Activated naive CD4-positive, alpha-beta T cell treated with anti-CD3 and anti-CD28 coated beads, Interleukin-2, amount 10 ng/mL, durations not matched to agents 7 days and 5 days (primary cell): ENCODE data around the gene IFT80.

Experiments
- CTCF ChIA-PET: fragments of 350-600 bp; sonication (Branson Sonifier 250); formaldehyde crosslinking; loops from one replicate; lab custom pipeline; 2021; ENCODE audit warnings: antibody characterized with exemption; lab: Charles Lee
- DNase-seq: peaks from one replicate; pipeline ENCODE4 v3.0.0-alpha.2; 2020
- H3K27ac Mint-ChIP-seq: one replicate; pipeline ENCODE4 v1.8.0; 2021; ENCODE audit warnings: mild to moderate bottlenecking, moderate library complexity, mixed read lengths
- H3K27me3 Mint-ChIP-seq: one replicate; pipeline ENCODE4 v1.8.0; 2021; ENCODE audit warnings: mild to moderate bottlenecking, mixed read lengths
- H3K36me3 Mint-ChIP-seq: one replicate; pipeline ENCODE4 v1.8.0; 2021; ENCODE audit warnings: mixed read lengths
- H3K4me1 Mint-ChIP-seq: one replicate; pipeline ENCODE4 v1.8.0; 2021; ENCODE audit warnings: mixed read lengths
- H3K4me3 Mint-ChIP-seq: one replicate; pipeline ENCODE4 v1.8.0; 2021; ENCODE audit warnings: mild to moderate bottlenecking, moderate library complexity, mixed read lengths
- H3K9me3 Mint-ChIP-seq: one replicate; pipeline ENCODE4 v1.8.0; 2021; ENCODE audit warnings: mixed read lengths

The IFT80 gene

GRCh38 chr3:160399125-160400029 is at the start of gene IFT80, which contains the start of gene SMC4:
Gene IFT80, minus strand, starts transcription at chr3:160399225. Its CDS starts 14,625 bp downstream, at chr3:160384600.
Gene SMC4, plus strand, starts transcription at chr3:160399650. Its CDS starts 1,177 bp downstream, at chr3:160400827.
- H3K4me3 Mint-ChIP-seq = peak within 1 kb of the TSS; percentile 91
- no peaks in the 10 kb centered on the region for H3K9me3 Mint-ChIP-seq
- CTCF ChIA-PET = interaction anchor here (0.8 to 2.1 kb wide), 2 partner anchors 14 to 50 kb away, joined by 3 to 9 read pairs; partner anchors contain the start of gene TRIM59
- DNase-seq = peak; percentile 97
- peaks cover 50% of the 10 kb centered on the region for H3K4me1 Mint-ChIP-seq
- peak within 1 kb of the TSS; percentile 99 for H3K27ac Mint-ChIP-seq
- peaks cover 6% of the 10 kb centered on the region for H3K27me3 Mint-ChIP-seq
- peaks cover 39% of the 10 kb centered on the region for H3K36me3 Mint-ChIP-seq

DNA sequence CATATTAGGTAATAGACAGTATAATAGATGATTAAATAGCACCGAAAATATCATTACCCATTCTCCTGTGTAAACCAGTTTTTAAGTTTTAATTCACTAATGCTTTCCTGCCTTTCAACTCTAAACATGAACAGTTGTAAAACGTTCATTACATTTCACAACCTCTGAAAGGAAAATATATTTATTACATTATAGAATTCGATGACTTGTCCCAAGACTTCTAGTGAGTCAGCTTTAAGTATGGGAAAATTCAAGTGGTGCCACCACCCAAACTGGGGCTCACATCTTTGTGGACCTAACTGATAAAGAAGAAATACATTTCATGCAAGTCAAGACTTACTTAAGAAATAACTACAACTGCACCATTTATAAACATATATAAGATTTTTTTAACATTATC is 48.5 kb upstream of the IFT80 start:
- peaks cover 1% of the 10 kb centered on the region for H3K9me3 Mint-ChIP-seq
- H3K4me3 Mint-ChIP-seq = peak overlapping the region; percentile 40
- H3K27me3 Mint-ChIP-seq = peaks cover 6% of the 10 kb centered on the region
- DNase-seq = no peak
- H3K36me3 Mint-ChIP-seq = peaks cover 42% of the 10 kb centered on the region
- H3K4me1 Mint-ChIP-seq = peaks cover 64% of the 10 kb centered on the region
- H3K27ac Mint-ChIP-seq = peak overlapping the region; percentile 33
- CTCF ChIA-PET = no interaction called here

- DNase-seq = no peak
- no peak overlapping the region for H3K27ac Mint-ChIP-seq
- H3K4me1 Mint-ChIP-seq = peaks cover 70% of the 10 kb centered on the region
- H3K4me3 Mint-ChIP-seq = peak overlapping the region; percentile 31
- peaks cover 6% of the 10 kb centered on the region for H3K27me3 Mint-ChIP-seq
- peaks cover 49% of the 10 kb centered on the region for H3K36me3 Mint-ChIP-seq
- H3K9me3 Mint-ChIP-seq = no peaks in the 10 kb centered on the region
- CTCF ChIA-PET = no interaction called here
Observed at GRCh38 chr3:160446522-160447056, 47.6 kb upstream of the IFT80 start.

DNA sequence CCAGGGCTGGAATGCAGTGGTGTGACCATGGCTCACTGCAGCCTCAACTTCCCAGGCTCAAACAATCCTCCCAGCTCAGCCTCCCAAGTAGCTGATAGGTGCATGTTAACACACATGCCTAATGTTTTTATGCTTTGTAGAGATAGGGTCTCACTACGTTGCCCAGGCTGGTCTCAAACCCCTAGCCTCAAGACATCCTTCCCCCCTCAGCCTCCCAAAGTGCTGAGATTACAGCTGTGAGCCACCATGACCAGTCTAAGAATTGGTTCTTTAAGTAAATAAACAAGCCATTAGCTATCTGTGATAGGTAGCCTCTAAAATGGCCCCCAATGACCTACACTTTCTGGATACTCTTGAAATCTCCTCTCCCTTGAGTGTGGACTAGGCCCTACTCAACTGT is 46.8 kb upstream of the IFT80 start:
- Mint-ChIP-seq H3K4me3 (no peak overlapping the region), H3K27ac (peak overlapping the region; percentile 65), H3K27me3 (peaks cover 6% of the 10 kb centered on the region), H3K36me3 (peaks cover 52% of the 10 kb centered on the region), H3K9me3 (no peaks in the 10 kb centered on the region), H3K4me1 (peaks cover 70% of the 10 kb centered on the region)
- DNase-seq = no peak
- CTCF ChIA-PET = no interaction called here

DNA sequence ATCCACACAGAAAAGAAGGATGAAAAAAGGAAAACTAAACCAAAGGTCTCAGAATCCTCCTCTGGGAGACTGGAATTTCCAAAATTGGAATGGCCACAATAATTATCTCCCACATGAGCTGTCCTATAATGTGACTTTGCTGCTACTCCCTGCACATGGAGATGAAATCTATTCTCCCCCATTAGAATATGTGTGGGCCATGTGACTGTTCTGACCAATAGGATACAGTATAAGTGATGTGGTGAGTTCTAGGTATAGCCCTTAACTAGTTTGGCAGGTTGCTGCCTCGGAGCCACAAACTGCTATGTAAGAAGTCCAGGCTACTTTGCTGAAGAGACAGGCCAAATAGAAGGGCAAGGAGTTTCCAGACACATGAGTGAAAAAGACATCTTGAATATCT is 45.4 kb upstream of the IFT80 start:
- Mint-ChIP-seq H3K36me3 (peaks cover 57% of the 10 kb centered on the region), H3K27ac (no peak overlapping the region), H3K4me3 (no peak overlapping the region), H3K27me3 (peaks cover under 1% of the 10 kb centered on the region), H3K4me1 (peaks cover 66% of the 10 kb centered on the region), H3K9me3 (no peaks in the 10 kb centered on the region)
- CTCF ChIA-PET = interaction anchor here (0.7 kb wide), 1 partner anchor 41 kb away, joined by 3 read pairs; no protein-coding TSS in a partner anchor
- no peak for DNase-seq

DNA sequence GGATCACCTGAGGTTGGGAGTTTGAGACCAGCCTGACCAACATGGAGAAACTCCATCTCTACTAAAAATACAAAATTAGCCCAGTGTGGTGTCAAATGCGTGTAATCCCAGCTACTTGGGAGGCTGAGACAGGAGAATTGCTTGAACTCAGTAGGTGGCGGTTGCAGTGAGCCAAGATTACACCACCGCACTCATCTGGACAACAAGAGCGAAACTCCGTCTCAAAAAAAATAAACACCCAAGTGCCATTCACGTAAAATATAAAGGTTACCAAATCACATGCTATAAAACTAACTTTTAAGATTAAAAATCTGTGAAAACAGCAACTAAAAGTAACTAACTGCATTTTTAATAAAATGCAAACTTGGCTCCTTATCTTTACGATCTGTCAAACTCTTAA is 41.7 kb upstream of the IFT80 start:
- H3K27ac Mint-ChIP-seq = no peak overlapping the region

DNA sequence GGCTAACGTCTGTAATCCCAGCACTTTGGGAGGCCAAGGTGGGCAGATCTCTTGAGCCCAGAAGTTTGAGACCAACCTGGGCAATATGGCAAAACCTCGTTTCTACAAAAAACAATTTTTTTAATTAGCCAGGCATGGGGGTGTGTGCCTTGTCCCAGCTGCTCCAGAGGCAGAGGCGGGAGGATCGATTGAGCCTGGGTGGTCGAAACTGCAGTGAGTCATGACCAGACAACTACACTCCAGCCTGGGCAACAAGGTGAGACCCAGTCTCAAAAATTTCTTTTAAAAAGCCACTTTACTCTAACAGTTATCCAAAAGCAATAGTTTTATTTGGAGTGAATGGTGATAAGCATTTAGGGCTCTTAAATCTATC is 38.0 kb upstream of the IFT80 start:
- no peak for DNase-seq
- Mint-ChIP-seq H3K27me3 (no peaks in the 10 kb centered on the region), H3K36me3 (peaks cover 69% of the 10 kb centered on the region), H3K4me3 (no peak overlapping the region), H3K9me3 (no peaks in the 10 kb centered on the region), H3K4me1 (peaks cover 54% of the 10 kb centered on the region), H3K27ac (peak overlapping the region; percentile 67)
- CTCF ChIA-PET = no interaction called here

More for the DNA sequence above, 41.7 kb upstream of the IFT80 start:
- Mint-ChIP-seq H3K4me1 (peaks cover 66% of the 10 kb centered on the region), H3K27me3 (no peaks in the 10 kb centered on the region), H3K9me3 (no peaks in the 10 kb centered on the region), H3K4me3 (no peak overlapping the region), H3K36me3 (peaks cover 71% of the 10 kb centered on the region)
- DNase-seq = no peak
- CTCF ChIA-PET = interaction anchor here (1.2 kb wide), 1 partner anchor 25 kb away, joined by 3 read pairs; no protein-coding TSS in a partner anchor

- CTCF ChIA-PET = interaction anchor here (1.0 to 1.6 kb wide), 4 partner anchors 10 to 26 kb away, joined by 3 to 6 read pairs (median 4); partner anchors contain the start of gene TRIM59
- no peaks in the 10 kb centered on the region for H3K27me3 Mint-ChIP-seq
- no peak overlapping the region for H3K4me3 Mint-ChIP-seq
- peaks cover 49% of the 10 kb centered on the region for H3K4me1 Mint-ChIP-seq
- H3K9me3 Mint-ChIP-seq = no peaks in the 10 kb centered on the region
- DNase-seq = no peak
- peak overlapping the region; percentile 4 for H3K27ac Mint-ChIP-seq
- H3K36me3 Mint-ChIP-seq = peaks cover 69% of the 10 kb centered on the region
Observed at GRCh38 chr3:160435747-160436146, 36.7 kb upstream of the IFT80 start.

GRCh38 chr3:160435095-160435494 is 36.1 kb upstream of the IFT80 start:
- Mint-ChIP-seq H3K27me3 (no peaks in the 10 kb centered on the region), H3K4me3 (no peak overlapping the region), H3K4me1 (peaks cover 47% of the 10 kb centered on the region), H3K9me3 (no peaks in the 10 kb centered on the region), H3K36me3 (peaks cover 66% of the 10 kb centered on the region), H3K27ac (no peak overlapping the region)
- CTCF ChIA-PET = interaction anchor here (1.0 to 1.6 kb wide), 4 partner anchors 9 to 26 kb away, joined by 3 to 6 read pairs (median 4); partner anchors contain the start of gene TRIM59
- no peak for DNase-seq

- Mint-ChIP-seq H3K9me3 (no peaks in the 10 kb centered on the region), H3K27me3 (no peaks in the 10 kb centered on the region), H3K27ac (no peak overlapping the region), H3K4me1 (peaks cover 42% of the 10 kb centered on the region), H3K36me3 (peaks cover 61% of the 10 kb centered on the region), H3K4me3 (no peak overlapping the region)
- CTCF ChIA-PET = no interaction called here
- DNase-seq = no peak
Observed at GRCh38 chr3:160434071-160434470, 35.0 kb upstream of the IFT80 start.

DNA sequence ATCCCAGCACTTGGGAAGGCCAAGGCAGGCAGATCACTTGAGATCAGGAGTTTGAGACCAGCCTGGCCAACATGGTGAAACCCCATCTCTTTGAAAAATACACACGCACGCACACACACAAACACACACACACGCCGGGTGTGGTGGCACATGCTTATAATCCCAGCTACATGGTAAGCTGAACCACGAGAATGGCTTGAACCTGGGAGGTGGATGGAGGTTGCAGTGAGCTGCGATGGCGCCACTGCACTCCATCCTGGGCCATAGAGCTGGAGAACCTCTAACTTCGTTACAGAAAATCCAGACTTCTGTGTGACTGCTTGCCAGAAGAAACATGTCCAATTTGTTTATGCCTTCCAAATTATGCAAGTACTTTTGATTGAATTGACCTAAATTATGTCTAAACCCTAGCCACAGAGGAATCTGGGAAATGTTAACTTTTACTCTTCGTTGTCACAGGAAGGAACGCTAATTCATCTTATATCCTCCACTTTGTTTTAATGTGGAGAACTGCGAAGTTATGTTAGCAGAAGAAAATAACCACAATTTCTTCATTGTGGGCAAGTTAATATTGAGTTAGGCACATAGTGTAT is 28.9 kb upstream of the IFT80 start:
- DNase-seq = no peak
- Mint-ChIP-seq H3K27me3 (no peaks in the 10 kb centered on the region), H3K27ac (peak overlapping the region; percentile 28), H3K9me3 (no peaks in the 10 kb centered on the region), H3K36me3 (peaks cover 66% of the 10 kb centered on the region), H3K4me3 (no peak overlapping the region), H3K4me1 (peaks cover 9% of the 10 kb centered on the region)
- CTCF ChIA-PET = interaction anchor here (1.2 kb wide), 1 partner anchor 15 kb away, joined by 3 read pairs; no protein-coding TSS in a partner anchor

DNA sequence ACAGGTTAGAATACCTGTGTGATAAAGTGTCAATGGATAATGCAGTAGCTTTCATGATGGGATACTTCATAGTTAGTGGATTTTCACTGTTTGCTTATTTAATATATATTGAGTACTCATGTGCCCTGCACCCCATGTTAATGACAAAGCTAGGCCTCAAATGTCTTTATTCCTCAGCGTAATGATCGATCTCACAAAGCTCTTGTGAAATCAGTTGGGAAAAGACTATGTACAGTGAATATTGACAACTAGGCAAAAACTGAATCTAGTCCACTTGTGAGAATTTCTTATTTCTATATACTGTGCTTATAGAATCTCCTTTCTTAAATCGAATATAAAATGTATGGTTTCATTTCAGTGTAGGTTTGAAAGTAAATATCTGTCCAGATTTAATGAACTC is 18.3 kb upstream of the IFT80 start:
- DNase-seq = no peak
- peaks cover 67% of the 10 kb centered on the region for H3K36me3 Mint-ChIP-seq
- no peak overlapping the region for H3K4me3 Mint-ChIP-seq
- CTCF ChIA-PET = interaction anchor here (0.9 to 1.5 kb wide), 2 partner anchors 9 to 10 kb away, joined by 3 read pairs; no protein-coding TSS in a partner anchor
- H3K27me3 Mint-ChIP-seq = no peaks in the 10 kb centered on the region
- H3K9me3 Mint-ChIP-seq = no peaks in the 10 kb centered on the region
- H3K4me1 Mint-ChIP-seq = peaks cover 55% of the 10 kb centered on the region
- H3K27ac Mint-ChIP-seq = no peak overlapping the region

GRCh38 chr3:160413613-160414248 is 14.7 kb upstream of the IFT80 start:
- Mint-ChIP-seq H3K4me3 (no peak overlapping the region), H3K27ac (peak overlapping the region; percentile 66), H3K27me3 (no peaks in the 10 kb centered on the region), H3K4me1 (peaks cover 56% of the 10 kb centered on the region), H3K36me3 (peaks cover 55% of the 10 kb centered on the region), H3K9me3 (no peaks in the 10 kb centered on the region)
- CTCF ChIA-PET = interaction anchor here (0.6 to 2.7 kb wide), 10 partner anchors 10 to 529 kb away, joined by 3 to 12 read pairs (median 4); partner anchors contain the start of genes IFT80 and SMC4
- peak; percentile 76 for DNase-seq
